ENCODE results near the gene ATP2B2.

DNA sequence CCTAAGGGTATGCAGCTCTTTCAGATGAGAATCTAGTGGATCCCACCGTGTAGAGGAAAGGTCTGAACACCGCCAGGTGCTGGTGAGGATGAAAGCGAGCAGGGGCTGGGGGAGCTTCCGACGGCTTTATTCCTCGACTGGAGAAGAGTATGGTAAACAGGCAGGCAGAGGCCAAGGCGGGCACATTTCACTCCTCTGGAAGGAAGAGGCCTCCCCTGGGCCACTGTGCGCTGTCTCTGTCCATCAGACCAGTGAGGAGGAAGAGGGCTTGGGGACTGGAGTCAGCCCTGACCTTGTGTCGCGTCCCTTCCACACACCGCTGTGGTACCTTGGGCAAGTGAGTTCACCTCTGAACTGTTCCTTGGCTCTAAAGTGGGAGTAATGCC lies 216.8 kb downstream of the ATP2B2 start:
- TF ChIP-seq, protein P1, sequence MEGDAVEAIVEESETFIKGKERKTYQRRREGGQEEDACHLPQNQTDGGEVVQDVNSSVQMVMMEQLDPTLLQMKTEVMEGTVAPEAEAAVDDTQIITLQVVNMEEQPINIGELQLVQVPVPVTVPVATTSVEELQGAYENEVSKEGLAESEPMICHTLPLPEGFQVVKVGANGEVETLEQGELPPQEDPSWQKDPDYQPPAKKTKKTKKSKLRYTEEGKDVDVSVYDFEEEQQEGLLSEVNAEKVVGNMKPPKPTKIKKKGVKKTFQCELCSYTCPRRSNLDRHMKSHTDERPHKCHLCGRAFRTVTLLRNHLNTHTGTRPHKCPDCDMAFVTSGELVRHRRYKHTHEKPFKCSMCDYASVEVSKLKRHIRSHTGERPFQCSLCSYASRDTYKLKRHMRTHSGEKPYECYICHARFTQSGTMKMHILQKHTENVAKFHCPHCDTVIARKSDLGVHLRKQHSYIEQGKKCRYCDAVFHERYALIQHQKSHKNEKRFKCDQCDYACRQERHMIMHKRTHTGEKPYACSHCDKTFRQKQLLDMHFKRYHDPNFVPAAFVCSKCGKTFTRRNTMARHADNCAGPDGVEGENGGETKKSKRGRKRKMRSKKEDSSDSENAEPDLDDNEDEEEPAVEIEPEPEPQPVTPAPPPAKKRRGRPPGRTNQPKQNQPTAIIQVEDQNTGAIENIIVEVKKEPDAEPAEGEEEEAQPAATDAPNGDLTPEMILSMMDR (IDR thresholded peaks at IDR 0.05; ENCODE audit: low read depth, low read length) = no peak
- no peak for TF ChIP-seq EZH2phosphoT487 (IDR thresholded peaks at IDR 0.05; ENCODE audit: low read depth)
